Measurements from ENCODE around the gene HOXA3.

HOXA3 gene

GRCh38 chr7:27179503-27180430 is 27.4 kb upstream of the HOXA3 start:
- Histone ChIP-seq H3K4me1 (ENCODE audit: insufficient read depth, low read length) (no peaks in the 10 kb centered on the region), H3K36me3 (ENCODE audit: insufficient read depth, low read depth, low read length) (no peaks in the 10 kb centered on the region), H3K4me3 (ENCODE audit: low read length) (no peak overlapping the region), H3K27me3 (ENCODE audit: insufficient read depth, low read length) (peaks cover 100% of the 10 kb centered on the region), H3K27ac (ENCODE audit: low read length) (no peak overlapping the region), H3K9me3 (ENCODE audit: insufficient read depth, low read depth, low read length) (peaks cover 10% of the 10 kb centered on the region), H3K9ac (ENCODE audit: low read depth, low read length) (no peak overlapping the region)

GRCh38 chr7:27179030-27179429 is 26.6 kb upstream of the HOXA3 start:
- no peaks in the 10 kb centered on the region for H3K4me1 ChIP-seq (ENCODE audit: insufficient read depth, low read length)
- H3K9me3 ChIP-seq (ENCODE audit: insufficient read depth, low read depth, low read length), result peaks cover 10% of the 10 kb centered on the region
- no peak overlapping the region for H3K9ac ChIP-seq (ENCODE audit: low read depth, low read length)
- H3K27ac ChIP-seq (ENCODE audit: low read length), result no peak overlapping the region
- no peak overlapping the region for H3K4me3 ChIP-seq (ENCODE audit: low read length)
- H3K27me3 ChIP-seq (ENCODE audit: insufficient read depth, low read length), result peaks cover 100% of the 10 kb centered on the region
- H3K36me3 ChIP-seq (ENCODE audit: insufficient read depth, low read depth, low read length), result no peaks in the 10 kb centered on the region

DNA sequence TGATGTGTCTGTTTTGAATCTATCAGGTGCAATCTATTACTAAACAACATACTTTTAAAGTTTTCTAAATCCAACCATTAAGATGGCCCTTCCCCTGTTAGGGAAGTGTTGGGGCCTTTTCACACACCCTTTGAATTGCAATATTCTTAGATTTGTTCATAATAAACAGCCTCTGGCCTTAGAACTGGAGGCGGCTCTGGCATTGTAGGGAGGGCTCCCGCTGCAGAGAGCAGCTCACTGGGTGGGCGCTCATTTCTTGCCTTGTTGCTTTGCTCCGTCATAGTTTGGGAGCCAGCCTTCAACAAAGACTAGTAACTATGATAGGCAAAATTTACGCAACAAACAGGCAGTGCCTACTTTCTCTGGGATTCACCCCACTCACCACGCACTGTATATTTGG is 26.0 kb upstream of the HOXA3 start:
- H3K4me1 ChIP-seq (ENCODE audit: insufficient read depth, low read length), result no peaks in the 10 kb centered on the region
- no peak overlapping the region for H3K27ac ChIP-seq (ENCODE audit: low read length)
- no peaks in the 10 kb centered on the region for H3K36me3 ChIP-seq (ENCODE audit: insufficient read depth, low read depth, low read length)
- H3K9ac ChIP-seq (ENCODE audit: low read depth, low read length), result no peak overlapping the region
- no peak overlapping the region for H3K4me3 ChIP-seq (ENCODE audit: low read length)
- H3K9me3 ChIP-seq (ENCODE audit: insufficient read depth, low read depth, low read length), result peaks cover 10% of the 10 kb centered on the region
- peaks cover 100% of the 10 kb centered on the region for H3K27me3 ChIP-seq (ENCODE audit: insufficient read depth, low read length)

GRCh38 chr7:27177795-27178320 is 25.5 kb upstream of the HOXA3 start:
- Histone ChIP-seq H3K9me3 (ENCODE audit: insufficient read depth, low read depth, low read length) (peaks cover 10% of the 10 kb centered on the region), H3K27ac (ENCODE audit: low read length) (no peak overlapping the region), H3K27me3 (ENCODE audit: insufficient read depth, low read length) (peaks cover 100% of the 10 kb centered on the region), H3K9ac (ENCODE audit: low read depth, low read length) (no peak overlapping the region), H3K4me3 (ENCODE audit: low read length) (no peak overlapping the region), H3K36me3 (ENCODE audit: insufficient read depth, low read depth, low read length) (no peaks in the 10 kb centered on the region), H3K4me1 (ENCODE audit: insufficient read depth, low read length) (no peaks in the 10 kb centered on the region)

GRCh38 chr7:27176962-27177794 is 24.8 kb upstream of the HOXA3 start:
- Histone ChIP-seq H3K4me3 (ENCODE audit: low read length) (no peak overlapping the region), H3K27ac (ENCODE audit: low read length) (no peak overlapping the region), H3K27me3 (ENCODE audit: insufficient read depth, low read length) (peaks cover 100% of the 10 kb centered on the region), H3K9me3 (ENCODE audit: insufficient read depth, low read depth, low read length) (peaks cover 15% of the 10 kb centered on the region), H3K9ac (ENCODE audit: low read depth, low read length) (no peak overlapping the region), H3K4me1 (ENCODE audit: insufficient read depth, low read length) (no peaks in the 10 kb centered on the region), H3K36me3 (ENCODE audit: insufficient read depth, low read depth, low read length) (no peaks in the 10 kb centered on the region)

DNA sequence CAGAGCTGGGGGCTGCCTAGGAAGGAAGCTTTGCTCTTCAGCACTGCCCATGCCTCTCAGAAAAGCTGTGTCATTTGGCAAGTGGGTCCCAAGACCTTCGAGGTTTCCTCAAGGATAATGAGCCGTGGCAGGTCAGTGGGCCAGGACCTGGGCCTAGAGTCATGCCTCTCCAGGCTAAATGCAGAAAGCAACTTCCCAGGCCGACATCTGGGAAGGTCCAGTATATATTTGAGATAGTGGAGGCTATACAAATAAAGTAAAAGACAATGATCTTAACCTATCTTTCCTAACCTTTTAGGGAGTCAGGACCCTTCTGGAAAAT is 24.1 kb upstream of the HOXA3 start:
- H3K4me1 ChIP-seq (ENCODE audit: insufficient read depth, low read length), result no peaks in the 10 kb centered on the region
- peaks cover 16% of the 10 kb centered on the region for H3K9me3 ChIP-seq (ENCODE audit: insufficient read depth, low read depth, low read length)
- H3K27me3 ChIP-seq (ENCODE audit: insufficient read depth, low read length), result peaks cover 100% of the 10 kb centered on the region
- H3K27ac ChIP-seq (ENCODE audit: low read length), result no peak overlapping the region
- H3K4me3 ChIP-seq (ENCODE audit: low read length), result no peak overlapping the region
- H3K9ac ChIP-seq (ENCODE audit: low read depth, low read length), result no peak overlapping the region
- H3K36me3 ChIP-seq (ENCODE audit: insufficient read depth, low read depth, low read length), result no peaks in the 10 kb centered on the region

DNA sequence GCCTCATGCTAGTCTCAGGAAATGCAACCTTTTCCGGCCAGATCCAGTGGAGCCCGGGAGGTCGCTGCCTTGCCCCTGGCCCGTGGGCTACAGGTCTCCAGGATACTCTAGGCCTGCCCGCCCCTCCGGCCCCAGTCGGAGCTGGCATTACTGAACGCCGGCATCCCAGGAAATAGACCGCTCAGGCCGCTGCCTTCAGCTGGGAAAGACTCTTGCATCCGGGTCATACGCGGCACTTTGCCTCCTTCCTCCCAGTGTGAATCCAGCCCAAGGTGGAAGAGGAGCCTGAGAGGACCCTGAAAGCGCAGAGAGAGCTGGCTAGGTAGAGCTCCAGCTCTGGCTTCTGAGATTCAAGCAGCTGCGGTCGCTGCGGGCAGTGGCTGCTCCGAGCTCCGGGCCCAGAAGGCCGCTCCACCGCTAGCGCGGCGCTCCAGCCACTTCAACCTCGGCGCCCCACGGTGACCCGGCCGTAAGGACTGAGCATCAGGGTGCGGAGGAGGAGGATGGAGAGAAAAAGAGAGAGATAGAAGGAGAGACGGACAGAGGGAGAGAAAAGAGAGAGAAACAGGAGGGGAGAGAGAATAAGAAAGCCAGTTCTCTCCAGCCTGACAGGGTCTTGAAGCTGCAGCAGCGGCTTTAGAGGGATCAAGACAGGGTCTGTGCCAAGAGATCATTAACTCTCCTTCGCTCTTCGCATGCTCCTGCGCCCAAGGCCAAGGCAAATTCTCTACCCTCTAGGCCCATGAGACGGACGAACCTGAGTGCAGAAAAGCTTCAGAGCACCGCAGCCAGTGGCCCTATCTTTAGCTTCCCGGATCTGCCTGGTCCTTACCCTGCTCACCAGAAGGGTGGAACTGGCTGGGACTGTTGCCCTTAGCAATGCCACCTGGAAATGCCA is 23.5 kb upstream of the HOXA3 start:
- no peak overlapping the region for H3K9ac ChIP-seq (ENCODE audit: low read depth, low read length)
- H3K9me3 ChIP-seq (ENCODE audit: insufficient read depth, low read depth, low read length), result peaks cover 16% of the 10 kb centered on the region
- no peaks in the 10 kb centered on the region for H3K36me3 ChIP-seq (ENCODE audit: insufficient read depth, low read depth, low read length)
- H3K27me3 ChIP-seq (ENCODE audit: insufficient read depth, low read length), result peaks cover 100% of the 10 kb centered on the region
- no peak overlapping the region for H3K4me3 ChIP-seq (ENCODE audit: low read length)
- H3K4me1 ChIP-seq (ENCODE audit: insufficient read depth, low read length), result no peaks in the 10 kb centered on the region
- no peak overlapping the region for H3K27ac ChIP-seq (ENCODE audit: low read length)

- Histone ChIP-seq H3K36me3 (ENCODE audit: insufficient read depth, low read depth, low read length) (no peaks in the 10 kb centered on the region), H3K4me1 (ENCODE audit: insufficient read depth, low read length) (no peaks in the 10 kb centered on the region), H3K9me3 (ENCODE audit: insufficient read depth, low read depth, low read length) (peaks cover 16% of the 10 kb centered on the region), H3K27me3 (ENCODE audit: insufficient read depth, low read length) (peaks cover 100% of the 10 kb centered on the region), H3K27ac (ENCODE audit: low read length) (no peak overlapping the region), H3K4me3 (ENCODE audit: low read length) (no peak overlapping the region), H3K9ac (ENCODE audit: low read depth, low read length) (no peak overlapping the region)
Measured at GRCh38 chr7:27174874-27175625, 22.7 kb upstream of the HOXA3 start.

- no peak within 1 kb of the TSS for H3K4me3 ChIP-seq (ENCODE audit: low read length)
- H3K9me3 ChIP-seq (ENCODE audit: insufficient read depth, low read depth, low read length), result peaks cover 16% of the 10 kb centered on the region
- no peak within 1 kb of the TSS for H3K9ac ChIP-seq (ENCODE audit: low read depth, low read length)
- no peaks in the 10 kb centered on the region for H3K36me3 ChIP-seq (ENCODE audit: insufficient read depth, low read depth, low read length)
- no peak within 1 kb of the TSS for H3K27ac ChIP-seq (ENCODE audit: low read length)
- H3K27me3 ChIP-seq (ENCODE audit: insufficient read depth, low read length), result peaks cover 100% of the 10 kb centered on the region
- no peaks in the 10 kb centered on the region for H3K4me1 ChIP-seq (ENCODE audit: insufficient read depth, low read length)
Measured at GRCh38 chr7:27173956-27174873, 21.8 kb upstream of the HOXA3 start, which contains the start of gene HOXA10. HOXA10 (minus strand) TSS chr7:27174320; CDS start chr7:27174306, 14 bp downstream.

- no peaks in the 10 kb centered on the region for H3K36me3 ChIP-seq (ENCODE audit: insufficient read depth, low read depth, low read length)
- H3K27me3 ChIP-seq (ENCODE audit: insufficient read depth, low read length), result peaks cover 100% of the 10 kb centered on the region
- no peak overlapping the region for H3K9ac ChIP-seq (ENCODE audit: low read depth, low read length)
- no peak overlapping the region for H3K4me3 ChIP-seq (ENCODE audit: low read length)
- no peak overlapping the region for H3K27ac ChIP-seq (ENCODE audit: low read length)
- H3K4me1 ChIP-seq (ENCODE audit: insufficient read depth, low read length), result no peaks in the 10 kb centered on the region
- H3K9me3 ChIP-seq (ENCODE audit: insufficient read depth, low read depth, low read length), result peaks cover 16% of the 10 kb centered on the region
Measured at GRCh38 chr7:27173511-27173955, 21.1 kb upstream of the HOXA3 start.
